Lower lobe of right lung (tissue), 2 donors: Measurements from ENCODE around the gene TMEM252. TPM values are rescaled to one million over a fixed set of nuclear protein-coding genes. Genes with fewer than 3 reads are reported as not detected.

Source experiments
- ATAC-seq, 2 donors: fragments of 200-7000 bp; cut with Tn5 transposase; one replicate each; pipeline ENCODE4 v1.9.1; 2020 to 2022; ENCODE audit warnings: mild to moderate bottlenecking in 2 of 2, moderate library complexity in 2 of 2
- DNase-seq: peaks from one replicate; pipeline ENCODE4 v3.0.0-alpha.2; 2020
- H3K27ac ChIP-seq: fragments of 200-600 bp; one replicate; pipeline ENCODE4 v1.8.0; 2022
- H3K27me3 ChIP-seq: fragments of 200-600 bp; one replicate; pipeline ENCODE4 v1.8.0; 2022; ENCODE audit warnings: low read depth
- H3K36me3 ChIP-seq: fragments of 200-600 bp; one replicate; pipeline ENCODE4 v1.8.0; 2022; ENCODE audit warnings: mild to moderate bottlenecking
- H3K4me1 ChIP-seq: fragments of 200-600 bp; one replicate; pipeline ENCODE4 v1.8.0; 2022
- H3K4me3 ChIP-seq: fragments of 200-600 bp; one replicate; pipeline ENCODE4 v1.8.0; 2022; ENCODE audit warnings: mild to moderate bottlenecking
- H3K9me3 ChIP-seq: fragments of 200-600 bp; one replicate; pipeline ENCODE4 v1.8.0; 2022
- intact Hi-C: fragments of 100-400 bp; cut with DNase I; formaldehyde crosslinking; loops from one replicate; pipeline ENCODE4 v1.11.0; 2022
- total RNA-seq: library from RNA; stranded (reverse); fragmentation: NEBNext Ultra II Directional; extraction: Animal tissue kit (Norgen Biotek cat#: 25700); gene quantifications from one replicate; pipeline ENCODE4 v1.2.1, GENCODE V29; 2021
- TF ChIP-seq, protein P1 (sequence below): fragments of 200-600 bp; IDR thresholded peaks from one replicate; pipeline ENCODE4 v1.8.0; 2022; ENCODE audit warnings: antibody characterized with exemption, mild to moderate bottlenecking
- donor health status: DM: no; HTN: yes; CAD: no; lungs with severe emphysema.

TMEM252 gene
- total RNA-seq, 1 donor from 2014 or later = 0.30 TPM

DNA sequence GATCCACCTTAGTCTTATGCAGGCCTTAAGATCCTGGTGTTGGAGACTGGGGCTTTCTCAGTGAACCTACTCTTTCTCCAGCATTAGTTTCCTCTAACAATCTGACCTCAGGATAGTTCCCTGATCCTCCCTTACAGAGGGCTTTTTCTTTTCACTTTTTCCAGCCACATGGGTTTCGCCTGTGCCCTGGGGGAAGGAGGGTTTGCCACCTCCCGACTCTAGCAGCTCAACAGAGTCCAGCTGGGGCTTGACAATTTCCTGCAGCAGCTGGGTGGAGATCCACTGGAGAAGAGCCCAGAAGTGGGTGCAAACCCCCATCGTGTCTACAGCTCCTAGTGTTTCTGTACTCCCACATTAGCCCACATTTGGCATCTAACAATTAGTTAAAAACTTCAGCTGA is 7.6 kb upstream of the TMEM252 start:
- H3K27me3 ChIP-seq = no peaks in the 10 kb centered on the region
- no peak for ATAC-seq
- H3K27ac ChIP-seq = peak overlapping the region; percentile 44

DNA sequence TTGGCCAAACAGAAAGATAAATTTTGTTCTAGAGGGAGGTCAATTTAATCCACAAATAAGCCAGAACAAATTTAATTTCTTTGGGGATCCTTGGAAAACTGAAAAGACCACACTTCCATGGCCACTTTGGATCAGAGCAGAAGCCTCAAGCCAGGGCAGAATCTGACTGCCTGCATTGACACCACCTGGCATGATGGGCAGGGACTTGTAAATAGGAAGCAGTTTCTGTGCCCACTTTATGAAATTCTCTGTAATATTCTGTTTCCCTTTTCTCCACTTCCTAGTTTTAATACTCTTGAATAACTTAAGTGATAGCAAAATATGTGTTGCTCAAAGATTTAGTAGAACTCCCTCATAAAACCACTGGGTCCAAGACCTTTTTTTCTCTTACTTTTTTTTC is 6.7 kb upstream of the TMEM252 start:
- ATAC-seq = peak; percentile 59 to 75

More for the DNA sequence above, 7.6 kb upstream of the TMEM252 start:
- no peak for DNase-seq
- H3K9me3 ChIP-seq = no peaks in the 10 kb centered on the region
- no peak overlapping the region for H3K4me3 ChIP-seq
- H3K4me1 ChIP-seq = peaks cover 5% of the 10 kb centered on the region
- intact Hi-C loops = no loop called here
- TF ChIP-seq, protein P1, sequence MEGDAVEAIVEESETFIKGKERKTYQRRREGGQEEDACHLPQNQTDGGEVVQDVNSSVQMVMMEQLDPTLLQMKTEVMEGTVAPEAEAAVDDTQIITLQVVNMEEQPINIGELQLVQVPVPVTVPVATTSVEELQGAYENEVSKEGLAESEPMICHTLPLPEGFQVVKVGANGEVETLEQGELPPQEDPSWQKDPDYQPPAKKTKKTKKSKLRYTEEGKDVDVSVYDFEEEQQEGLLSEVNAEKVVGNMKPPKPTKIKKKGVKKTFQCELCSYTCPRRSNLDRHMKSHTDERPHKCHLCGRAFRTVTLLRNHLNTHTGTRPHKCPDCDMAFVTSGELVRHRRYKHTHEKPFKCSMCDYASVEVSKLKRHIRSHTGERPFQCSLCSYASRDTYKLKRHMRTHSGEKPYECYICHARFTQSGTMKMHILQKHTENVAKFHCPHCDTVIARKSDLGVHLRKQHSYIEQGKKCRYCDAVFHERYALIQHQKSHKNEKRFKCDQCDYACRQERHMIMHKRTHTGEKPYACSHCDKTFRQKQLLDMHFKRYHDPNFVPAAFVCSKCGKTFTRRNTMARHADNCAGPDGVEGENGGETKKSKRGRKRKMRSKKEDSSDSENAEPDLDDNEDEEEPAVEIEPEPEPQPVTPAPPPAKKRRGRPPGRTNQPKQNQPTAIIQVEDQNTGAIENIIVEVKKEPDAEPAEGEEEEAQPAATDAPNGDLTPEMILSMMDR = no peak
- H3K36me3 ChIP-seq = no peaks in the 10 kb centered on the region

DNA sequence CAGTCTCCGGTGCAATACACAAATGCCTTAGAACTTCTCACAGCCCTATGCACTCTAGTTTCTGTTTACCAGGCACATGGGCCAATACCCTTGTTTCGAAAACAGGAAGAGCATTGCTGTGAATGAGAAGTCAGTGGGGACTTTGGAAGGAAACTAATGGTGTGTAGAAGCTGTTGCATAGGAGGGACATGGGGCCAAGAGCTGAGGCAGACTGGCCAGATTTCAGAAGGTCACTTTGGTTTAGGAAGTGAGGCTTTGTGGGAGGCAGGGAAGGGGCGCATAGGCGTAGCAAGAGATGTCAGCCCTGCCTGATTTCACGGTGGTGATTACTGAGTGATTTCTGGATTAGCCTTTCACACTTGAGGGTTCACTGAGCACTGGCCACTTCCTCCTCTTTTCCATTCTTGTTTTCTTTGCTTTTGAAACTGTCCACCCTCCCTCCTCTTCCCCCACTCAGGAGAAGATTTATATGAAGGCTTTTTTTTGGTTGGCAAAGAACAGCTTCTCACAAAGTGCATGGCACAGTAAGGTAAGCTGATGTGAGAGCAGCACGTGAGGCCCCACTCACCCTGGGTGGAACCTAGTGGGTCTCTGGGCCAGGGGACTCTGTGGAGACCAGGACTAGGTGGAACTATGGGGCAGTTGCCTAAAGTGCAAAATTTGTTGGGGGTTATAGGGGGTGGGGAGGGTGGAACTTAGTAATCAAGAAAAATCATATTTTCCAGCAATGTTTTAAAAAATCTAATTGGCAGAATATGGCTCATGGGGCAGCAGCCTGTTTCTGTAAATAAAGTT is 6.1 kb upstream of the TMEM252 start:
- Histone ChIP-seq H3K27ac (peak overlapping the region; percentile 73), H3K36me3 (no peaks in the 10 kb centered on the region), H3K4me1 (peaks cover 5% of the 10 kb centered on the region), H3K9me3 (no peaks in the 10 kb centered on the region), H3K4me3 (no peak overlapping the region), H3K27me3 (no peaks in the 10 kb centered on the region)
- ATAC-seq (peak; percentile 80 to 91), DNase-seq (no peak)
- intact Hi-C loops = no loop called here
- TF ChIP-seq, protein P1 = no peak

More for the DNA sequence above, 6.7 kb upstream of the TMEM252 start:
- peaks cover 5% of the 10 kb centered on the region for H3K4me1 ChIP-seq
- intact Hi-C loops = no loop called here
- TF ChIP-seq, protein P1 = no peak
- H3K36me3 ChIP-seq = no peaks in the 10 kb centered on the region
- no peaks in the 10 kb centered on the region for H3K27me3 ChIP-seq
- no peak overlapping the region for H3K4me3 ChIP-seq
- H3K27ac ChIP-seq = peak overlapping the region; percentile 73
- H3K9me3 ChIP-seq = no peaks in the 10 kb centered on the region
- peak; percentile 57 for DNase-seq

DNA sequence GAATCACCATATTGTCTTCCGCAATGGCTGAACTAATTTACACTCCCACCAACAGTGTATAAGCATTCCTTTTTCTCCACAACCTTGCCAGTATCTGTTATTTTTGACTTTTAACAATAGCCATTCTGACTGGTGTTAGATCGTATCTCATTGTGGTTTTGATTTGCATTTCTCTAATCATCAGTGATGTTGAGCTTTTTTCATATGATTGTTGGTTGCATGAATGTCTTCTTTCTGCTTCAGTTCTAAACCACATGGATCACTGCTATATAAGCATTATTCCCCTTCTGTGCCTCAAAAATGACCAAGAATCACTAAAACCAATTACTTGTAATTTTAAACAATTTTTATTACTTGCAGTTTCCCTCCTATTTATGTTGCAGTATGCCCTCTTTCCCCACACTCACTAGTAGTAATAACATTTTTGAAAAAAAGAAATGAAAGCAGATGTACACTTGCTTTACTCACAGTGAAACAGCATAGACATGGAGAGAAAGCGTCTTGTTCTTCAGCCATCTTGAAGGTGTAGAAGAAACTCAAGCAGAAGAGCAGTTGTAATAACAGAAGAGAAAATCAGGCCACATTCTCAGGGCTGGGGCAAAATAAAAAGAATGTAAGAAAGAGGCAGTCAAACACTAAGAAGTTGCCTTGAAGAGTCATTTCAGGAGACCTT is 4.5 kb upstream of the TMEM252 start:
- DNase-seq = no peak
- no peak overlapping the region for H3K27ac ChIP-seq
- no peak overlapping the region for H3K4me3 ChIP-seq
- H3K9me3 ChIP-seq = no peaks in the 10 kb centered on the region
- H3K27me3 ChIP-seq = no peaks in the 10 kb centered on the region
- intact Hi-C loops = no loop called here
- TF ChIP-seq, protein P1 = no peak
- no peaks in the 10 kb centered on the region for H3K36me3 ChIP-seq
- peaks cover 16% of the 10 kb centered on the region for H3K4me1 ChIP-seq
- no peak for ATAC-seq

DNA sequence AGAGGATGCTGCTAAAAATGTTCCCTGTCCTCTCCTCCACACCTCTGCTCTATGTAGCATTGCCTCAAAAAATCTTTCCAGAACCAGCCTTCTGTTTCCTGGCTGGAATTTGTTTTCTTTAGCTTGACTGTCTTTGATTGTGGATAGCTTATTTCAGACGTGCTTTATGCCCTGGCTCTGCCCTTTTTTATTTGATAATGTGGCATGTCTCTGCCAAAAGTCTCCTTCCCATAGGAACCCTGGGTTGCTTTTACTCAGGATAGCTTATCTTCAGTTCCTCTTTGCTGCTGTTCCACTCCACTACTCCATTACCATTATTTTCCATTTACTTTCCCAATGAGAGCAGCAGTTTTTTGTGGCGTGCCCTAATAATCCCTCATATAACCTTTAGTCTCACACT is 885 bp upstream of the TMEM252 start:
- no peak for DNase-seq
- ATAC-seq = no peak

More for the DNA sequence above, 885 bp upstream of the TMEM252 start:
- intact Hi-C loops = no loop called here
- peaks cover 16% of the 10 kb centered on the region for H3K4me1 ChIP-seq
- TF ChIP-seq, protein P1 = no peak
- H3K36me3 ChIP-seq = no peaks in the 10 kb centered on the region
- H3K27ac ChIP-seq = no peak overlapping the region
- H3K9me3 ChIP-seq = no peaks in the 10 kb centered on the region
- H3K4me3 ChIP-seq = no peak overlapping the region
- H3K27me3 ChIP-seq = no peaks in the 10 kb centered on the region
